IMR-90 (cell line): ENCODE measurements around the gene USH2A. TPM values are rescaled to one million over a fixed set of nuclear protein-coding genes. Genes with fewer than 3 reads are reported as not detected.

Experiments used
- ATAC-seq: fragments of 200-7000 bp; cut with Tn5 transposase; 2 replicates; pipeline ENCODE4 v1.9.1; 2020; ENCODE audit warnings: low read depth, mild to moderate bottlenecking, moderate library complexity
- BruUV-seq: library from RNA; stranded (reverse); fragments of 400-500 nt; replicated peaks from 2 replicates; lab custom pipeline; 2021; lab: Mats Ljungman, UMichigan
- CTCF ChIA-PET: fragments of 300-600 bp; formaldehyde crosslinking; extraction: SDS; loops from one replicate; lab custom pipeline; 2021; ENCODE audit warnings: antibody characterized with exemption; lab: Yijun Ruan, JAX
- POLR2A ChIA-PET: fragments of 300-600 bp; sonication (Branson Sonifier 250); formaldehyde crosslinking; loops from one replicate; lab custom pipeline; 2022; ENCODE audit warnings: antibody characterized with exemption; ENCODE audit not compliant: unreplicated experiment; lab: Charles Lee
- DNase-seq: peaks from one replicate; pipeline ENCODE4 v3.0.0; 2013
- H2AFZ ChIP-seq: replicated peaks from 2 replicates; pipeline ENCODE3; 2013; ENCODE audit warnings: low read length, mild to moderate bottlenecking; ENCODE audit not compliant: poor library complexity
- H2AK5ac ChIP-seq: 2 replicates; pipeline ENCODE4 v1.6.1; 2013; ENCODE audit warnings: low read depth, low read length, inconsistent platforms
- H2AK9ac ChIP-seq: replicated peaks from 2 replicates; pipeline ENCODE3; 2013; ENCODE audit warnings: mild to moderate bottlenecking, low read depth, low read length, moderate library complexity; ENCODE audit not compliant: poor library complexity
- H2BK120ac ChIP-seq: 2 replicates; pipeline ENCODE4 v1.6.1; 2013; ENCODE audit warnings: low read depth, low read length, inconsistent platforms
- H2BK15ac ChIP-seq: 3 replicates; pipeline ENCODE4 v1.6.1; 2013; ENCODE audit warnings: low read depth, low read length, inconsistent platforms
- H2BK20ac ChIP-seq: 2 replicates; pipeline ENCODE4 v1.6.1; 2013; ENCODE audit warnings: low read depth, mild to moderate bottlenecking, inconsistent platforms, low read length, moderate library complexity
- H2BK5ac ChIP-seq: 2 replicates; pipeline ENCODE4 v1.6.1; 2013; ENCODE audit warnings: mild to moderate bottlenecking, low read depth, low read length, inconsistent platforms; ENCODE audit not compliant: poor library complexity, severe bottlenecking
- H3K14ac ChIP-seq: replicated peaks from 2 replicates; pipeline ENCODE4 v1.6.1; 2013; ENCODE audit warnings: low read depth, low read length, inconsistent platforms
- H3K18ac ChIP-seq: 2 replicates; pipeline ENCODE4 v1.6.1; 2013; ENCODE audit warnings: low read depth, low read length, control low read depth
- H3K23ac ChIP-seq: 2 replicates; pipeline ENCODE4 v1.6.1; 2013; ENCODE audit warnings: low read depth, low read length, inconsistent platforms
- H3K27ac ChIP-seq: 2 replicates; pipeline ENCODE4 v1.5.1; 2013; ENCODE audit warnings: mild to moderate bottlenecking, control low read depth, low read length; ENCODE audit not compliant: insufficient read depth
- H3K27me3 ChIP-seq: 2 replicates; pipeline ENCODE4 v1.6.1; 2013; ENCODE audit warnings: low read length; ENCODE audit not compliant: control insufficient read depth, insufficient read depth
- H3K36me3 ChIP-seq: 2 replicates; pipeline ENCODE4 v1.6.1; 2013; ENCODE audit warnings: low read length, mixed read lengths; ENCODE audit not compliant: control insufficient read depth, insufficient read depth
- H3K4ac ChIP-seq: 2 replicates; pipeline ENCODE4 v1.6.1; 2013; ENCODE audit warnings: low read depth, low read length, inconsistent platforms
- H3K4me1 ChIP-seq: 2 replicates; pipeline ENCODE4 v1.6.1; 2013; ENCODE audit warnings: low read length, mixed read lengths; ENCODE audit not compliant: control insufficient read depth, insufficient read depth
- H3K4me2 ChIP-seq: 2 replicates; pipeline ENCODE4 v1.6.1; 2013; ENCODE audit warnings: low read depth, mild to moderate bottlenecking, control low read depth, low read length, moderate library complexity
- H3K4me3 ChIP-seq: 2 replicates; pipeline ENCODE4 v1.5.1; 2013; ENCODE audit warnings: low read depth, mild to moderate bottlenecking, control low read depth, low read length, moderate library complexity; ENCODE audit not compliant: insufficient read depth
- H3K56ac ChIP-seq: 2 replicates; pipeline ENCODE4 v1.6.1; 2013; ENCODE audit warnings: low read length, inconsistent platforms; ENCODE audit not compliant: insufficient read depth; ENCODE audit errors: extremely low read depth
- H3K79me1 ChIP-seq, 2 experiments: 2 replicates each; pipeline ENCODE4 v1.6.1; 2013; ENCODE audit warnings: low read length in 2 of 2, inconsistent platforms in 1 of 2, low read depth in 1 of 2
- H3K9ac ChIP-seq: 2 replicates; pipeline ENCODE4 v1.6.1; 2013; ENCODE audit warnings: low read depth, low read length, control low read depth
- H3K9me1 ChIP-seq: 2 replicates; pipeline ENCODE4 v1.6.1; 2013; ENCODE audit warnings: low read length, inconsistent platforms; ENCODE audit not compliant: insufficient read depth
- H3K9me3 ChIP-seq: 2 replicates; pipeline ENCODE4 v1.6.1; 2013; ENCODE audit warnings: low read length; ENCODE audit not compliant: control insufficient read depth, insufficient read depth
- H4K20me1 ChIP-seq: 2 replicates; pipeline ENCODE4 v1.6.1; 2013; ENCODE audit warnings: low read length, inconsistent platforms; ENCODE audit not compliant: insufficient read depth
- H4K5ac ChIP-seq: 2 replicates; pipeline ENCODE4 v1.6.1; 2013; ENCODE audit warnings: mild to moderate bottlenecking, low read depth, low read length, control low read depth
- H4K8ac ChIP-seq, 2 experiments: 2 replicates each; pipeline ENCODE4 v1.6.1; 2013; ENCODE audit warnings: low read depth in 2 of 2, low read length in 2 of 2, control low read depth in 1 of 2, inconsistent platforms in 1 of 2
- H4K91ac ChIP-seq: 2 replicates; pipeline ENCODE4 v1.6.1; 2013; ENCODE audit warnings: low read depth, low read length, inconsistent platforms; ENCODE audit not compliant: insufficient read depth
- FOS ChIP-seq: fragments of 150-350 bp; IDR thresholded peaks from 2 replicates; pipeline ENCODE4 v1.6.1; 2016; ENCODE audit warnings: low read depth, low read length
- POLR2A ChIP-seq: IDR thresholded peaks from 2 replicates; pipeline ENCODE4 v1.6.1; 2012; ENCODE audit warnings: mild to moderate bottlenecking, low read depth, low read length
- RAD21 ChIP-seq: IDR thresholded peaks from 2 replicates; pipeline ENCODE4 v1.6.1; 2012; ENCODE audit warnings: low read length, improper control_type of control experiment
- WGBS, 2 experiments: methylation state at CpG; one replicate each; pipeline versions ENCODE4 v1.1.5 to v1.1.7; 2013; ENCODE audit warnings: missing lambda C conversion rate in 2 of 2; ENCODE audit not compliant: insufficient read length in 1 of 2; ENCODE audit errors: extremely low coverage in 2 of 2; 5-methylcytosine and 5-hydroxymethylcytosine counted together
- dilution Hi-C: fragments of 300-500 bp; cut with HindIII; formaldehyde crosslinking; loops from one replicate; pipeline ENCODE4 v1.14.3; 2018; ENCODE audit warnings: low sequenced_read_pairs; ENCODE audit not compliant: unreplicated experiment
- in situ Hi-C: fragments of 300-500 bp; cut with MboI; formaldehyde crosslinking; loops from 3 replicates; pipeline ENCODE4 v1.14.3; 2019; ENCODE audit warnings: low sequenced_read_pairs, inconsistent platforms, mixed read lengths
- intact Hi-C: fragments of 100-400 bp; cut with micrococcal nuclease; formaldehyde crosslinking; loops from 2 replicates; pipeline ENCODE4 v1.10.0; 2022
- polyA plus RNA-seq, 3 experiments: library from polyadenylated mRNA; depleted of rRNA; stranded (reverse); fragments of >200 nt; gene quantifications; 2 replicates each; pipeline ENCODE4 v1.2.3, GENCODE V29; 2012; ENCODE audit warnings: low replicate concordance in 1 of 3
- total RNA-seq: library from RNA; depleted of rRNA; stranded (reverse); fragments of >200 nt; gene quantifications from 2 replicates; pipeline ENCODE4 v1.2.3, GENCODE V29; 2012
- TF ChIP-seq, protein P1 (sequence below): fragments of 150-350 bp; IDR thresholded peaks from 2 replicates; pipeline ENCODE4 v1.6.1; 2017; ENCODE audit warnings: mild to moderate bottlenecking, antibody characterized with exemption, low read length, low read depth
- TF ChIP-seq, protein P2 (sequence below): fragments of 150-350 bp; IDR thresholded peaks from 2 replicates; pipeline ENCODE4 v1.6.1; 2016; ENCODE audit warnings: low read depth, mild to moderate bottlenecking, low read length, moderate library complexity, borderline replicate concordance

The USH2A gene
- total and polyA plus RNA-seq, 2 of the 4 experiments (the other 2 are of a cell fraction): under 0.01 to 0.02 TPM

DNA sequence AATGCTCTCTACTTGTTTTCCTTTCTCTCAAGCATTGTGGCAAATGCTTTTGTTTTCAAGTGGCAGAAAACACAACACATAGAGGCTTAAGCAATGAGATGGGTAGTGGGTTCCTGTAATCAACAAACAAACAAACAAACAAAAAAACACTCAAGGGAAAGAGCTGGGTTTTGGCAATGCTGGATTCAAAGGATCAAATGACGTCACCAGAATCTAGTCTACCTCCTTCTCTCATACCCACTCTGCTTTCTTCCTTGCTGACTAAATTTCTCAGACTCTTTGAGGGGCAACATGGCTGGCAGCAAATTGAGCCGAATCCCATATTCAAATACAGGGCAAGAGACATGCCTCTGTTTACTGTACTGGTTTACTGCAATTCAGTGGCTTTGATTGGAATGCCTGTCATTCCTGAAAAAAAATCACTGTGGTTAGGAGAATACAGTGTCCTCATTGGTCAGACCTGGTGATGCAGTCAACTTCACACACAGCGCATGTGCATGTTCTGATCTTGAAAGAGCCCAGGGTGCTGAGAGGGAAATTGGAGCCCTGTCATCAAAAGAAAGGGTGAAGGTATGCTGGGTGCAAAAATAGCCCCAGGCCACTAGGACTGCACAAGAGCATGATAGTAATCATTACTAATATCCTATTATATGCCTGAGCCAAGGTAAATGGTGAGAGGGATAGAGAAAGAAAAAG, 500.0 kb downstream of the USH2A start:
- Histone ChIP-seq H3K79me1 (no peaks in the 10 kb centered on the region), H3K4ac (no peak overlapping the region), H3K27me3 (no peaks in the 10 kb centered on the region), H3K14ac (no peak overlapping the region), H3K56ac (no peak overlapping the region), H3K9me3 (no peaks in the 10 kb centered on the region), H2BK120ac (0 out of 2 replicates have a peak overlapping the region, but pooled peaks have one; percentile 25), H2BK5ac (no peak overlapping the region), H3K4me1 (no peaks in the 10 kb centered on the region; the same call in 1 of the 2 replicates), H3K9ac (no peak overlapping the region), H4K5ac (peak overlapping the region; percentile 10; the same call in 1 of the 2 replicates), H2AK9ac (no peak overlapping the region), H3K9me1 (no peaks in the 10 kb centered on the region), H3K27ac (no peak overlapping the region), H4K20me1 (no peaks in the 10 kb centered on the region), H4K91ac (no peak overlapping the region), H3K4me3 (no peak overlapping the region), H2AFZ (no peak overlapping the region), H3K36me3 (no peaks in the 10 kb centered on the region), H2BK20ac (0 out of 2 replicates have a peak overlapping the region, but pooled peaks have one; percentile 29), H3K18ac (0 out of 2 replicates have a peak overlapping the region, but pooled peaks have one; percentile 22), H3K4me2 (no peak overlapping the region; the same call in 1 of the 2 replicates), H2BK15ac (no peak overlapping the region; the same call in 2 of the 3 replicates), H3K23ac (no peak overlapping the region), H2AK5ac (no peak overlapping the region), H4K8ac (0 out of 4 replicates have a peak overlapping the region, but pooled peaks of 1 of the 2 experiments have one; percentile 26)
- in situ Hi-C loops (no loop called here), dilution Hi-C loops (no loop called here), intact Hi-C loops (no loop called here)
- DNase-seq (peak; percentile 44), ATAC-seq (peak; percentile 73)
- no TSS peak for BruUV-seq
- POLR2A ChIA-PET: no interaction called here
- CTCF ChIA-PET: no interaction called here
- TF ChIP-seq POLR2A (no peak), FOS (no peak), RAD21 (no peak)
- TF ChIP-seq, protein P1, sequence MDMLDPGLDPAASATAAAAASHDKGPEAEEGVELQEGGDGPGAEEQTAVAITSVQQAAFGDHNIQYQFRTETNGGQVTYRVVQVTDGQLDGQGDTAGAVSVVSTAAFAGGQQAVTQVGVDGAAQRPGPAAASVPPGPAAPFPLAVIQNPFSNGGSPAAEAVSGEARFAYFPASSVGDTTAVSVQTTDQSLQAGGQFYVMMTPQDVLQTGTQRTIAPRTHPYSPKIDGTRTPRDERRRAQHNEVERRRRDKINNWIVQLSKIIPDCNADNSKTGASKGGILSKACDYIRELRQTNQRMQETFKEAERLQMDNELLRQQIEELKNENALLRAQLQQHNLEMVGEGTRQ: no peak
- TF ChIP-seq, protein P2, sequence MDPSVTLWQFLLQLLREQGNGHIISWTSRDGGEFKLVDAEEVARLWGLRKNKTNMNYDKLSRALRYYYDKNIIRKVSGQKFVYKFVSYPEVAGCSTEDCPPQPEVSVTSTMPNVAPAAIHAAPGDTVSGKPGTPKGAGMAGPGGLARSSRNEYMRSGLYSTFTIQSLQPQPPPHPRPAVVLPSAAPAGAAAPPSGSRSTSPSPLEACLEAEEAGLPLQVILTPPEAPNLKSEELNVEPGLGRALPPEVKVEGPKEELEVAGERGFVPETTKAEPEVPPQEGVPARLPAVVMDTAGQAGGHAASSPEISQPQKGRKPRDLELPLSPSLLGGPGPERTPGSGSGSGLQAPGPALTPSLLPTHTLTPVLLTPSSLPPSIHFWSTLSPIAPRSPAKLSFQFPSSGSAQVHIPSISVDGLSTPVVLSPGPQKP: no peak
- WGBS, 2 experiments: no CpG with 5 or more reads among the region's 3 CpGs
